Measurements from ENCODE around the gene ALOX15.
"Not testable (repeated sequence)": the region's sequence is repeated elsewhere in the genome, so short reads cannot be mapped to it uniquely, and the experiment has no call there.

Gene ALOX15

GRCh38 chr17:4592240-4593005, 49.1 kb downstream of the ALOX15 start:
- no peak for DNase-seq

GRCh38 chr17:4591529-4591928, 49.9 kb downstream of the ALOX15 start:
- no peak for DNase-seq

DNA sequence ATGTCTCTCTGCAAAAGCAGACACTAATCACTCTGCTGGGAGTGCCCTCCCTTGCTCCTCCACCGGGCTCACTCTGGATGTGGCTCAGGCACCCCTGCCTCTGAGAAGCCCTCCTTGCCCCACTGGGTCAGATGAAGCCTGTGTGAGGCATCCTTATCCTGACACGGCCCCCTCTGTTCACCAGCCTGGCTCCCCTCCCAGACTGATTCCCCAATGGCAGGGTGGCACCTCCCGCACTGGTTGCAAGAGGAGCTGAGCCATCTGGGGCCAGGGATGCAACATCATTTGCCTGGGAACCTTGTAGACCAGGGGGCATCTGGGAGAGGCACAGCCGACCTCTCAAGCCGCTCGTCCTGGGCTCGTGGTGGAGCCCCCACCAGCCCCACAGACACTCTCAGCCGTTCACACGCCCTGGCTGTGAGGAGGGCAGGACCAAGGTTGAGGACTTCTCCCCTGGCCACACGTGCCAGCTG, 50.5 kb downstream of the ALOX15 start:
- no peak for DNase-seq

DNA sequence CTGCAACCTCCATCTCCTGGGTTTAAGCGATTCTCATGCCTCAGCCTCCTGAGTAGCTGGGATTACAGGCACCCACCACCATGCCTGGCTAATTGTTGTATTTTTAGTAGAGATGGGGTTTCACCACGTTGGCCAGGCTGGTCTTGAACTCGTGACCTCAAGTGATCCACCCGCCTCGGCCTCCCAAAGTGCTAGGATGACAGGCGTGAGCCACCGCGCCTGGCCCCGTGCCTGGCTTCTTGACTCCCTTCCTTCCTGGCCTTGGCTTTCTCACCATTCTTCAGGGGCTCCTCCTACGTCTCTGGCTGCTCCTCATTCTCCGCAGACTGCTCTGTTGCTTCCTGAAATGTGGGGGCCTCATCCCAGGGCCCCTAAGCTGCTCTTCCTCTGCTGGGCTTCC, 51.4 kb downstream of the ALOX15 start:
- DNase-seq, result not testable (repeated sequence)

DNA sequence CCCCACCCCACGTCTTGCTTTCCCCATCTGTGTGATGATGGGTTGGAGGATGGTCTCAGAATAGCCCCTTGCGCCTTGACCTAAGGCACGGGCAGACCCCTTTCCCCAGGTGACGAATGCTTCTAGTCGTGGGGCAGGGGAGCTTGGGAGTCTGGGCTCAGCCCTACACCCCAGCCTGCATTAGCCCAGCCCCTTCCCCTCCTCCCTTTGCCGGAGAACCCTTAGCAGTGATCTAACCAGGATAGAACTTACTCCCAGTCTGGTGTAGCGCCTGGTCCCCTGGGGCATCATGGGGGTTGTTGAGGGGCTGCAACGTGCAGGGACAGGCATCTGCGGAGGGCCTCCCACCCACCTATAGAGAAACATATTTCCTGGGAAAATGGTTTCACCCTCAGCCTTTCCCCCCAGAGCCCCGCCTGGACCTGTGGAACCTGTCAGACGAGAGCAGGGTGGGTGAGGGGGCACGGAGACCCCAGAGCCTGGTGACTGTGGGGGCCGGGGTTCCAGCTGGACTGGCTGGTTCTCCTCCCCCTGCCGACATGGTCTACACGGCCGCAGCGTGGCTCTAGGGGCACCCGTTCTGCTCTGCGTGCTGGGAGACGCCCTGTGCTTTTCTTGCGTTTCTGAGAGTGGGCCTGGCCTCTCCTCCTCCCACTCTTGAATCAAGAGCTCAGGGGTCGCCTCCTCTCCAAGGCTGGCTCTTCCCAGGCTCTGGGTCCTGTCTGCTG, 52.4 kb downstream of the ALOX15 start:
- no peak for DNase-seq

GRCh38 chr17:4588391-4588790, 53.1 kb downstream of the ALOX15 start:
- no peak for DNase-seq

DNA sequence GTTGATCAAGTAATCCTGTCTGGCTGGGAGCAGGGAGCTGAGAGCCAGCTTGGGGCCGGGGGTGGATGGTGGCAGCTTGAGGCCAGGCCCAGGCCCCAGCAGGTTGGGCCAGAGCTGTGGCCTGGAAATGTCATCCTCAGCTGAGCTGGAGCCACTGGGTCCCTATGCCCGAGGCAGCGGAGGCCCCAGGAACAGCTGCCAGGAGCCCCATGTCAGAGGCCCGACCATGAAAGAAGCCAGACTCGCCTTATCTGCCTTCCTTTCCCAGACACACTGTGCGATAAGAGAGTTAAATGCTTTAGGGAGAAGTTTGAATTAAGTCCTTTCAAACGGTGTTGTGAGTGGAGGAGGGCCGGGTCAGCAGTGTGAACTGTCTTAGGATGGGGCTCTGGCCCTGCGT, 53.7 kb downstream of the ALOX15 start:
- no peak for DNase-seq

- DNase-seq, result no peak
These were observed 54.3 kb downstream of the ALOX15 start for GRCh38 chr17:4587195-4587594.

DNA sequence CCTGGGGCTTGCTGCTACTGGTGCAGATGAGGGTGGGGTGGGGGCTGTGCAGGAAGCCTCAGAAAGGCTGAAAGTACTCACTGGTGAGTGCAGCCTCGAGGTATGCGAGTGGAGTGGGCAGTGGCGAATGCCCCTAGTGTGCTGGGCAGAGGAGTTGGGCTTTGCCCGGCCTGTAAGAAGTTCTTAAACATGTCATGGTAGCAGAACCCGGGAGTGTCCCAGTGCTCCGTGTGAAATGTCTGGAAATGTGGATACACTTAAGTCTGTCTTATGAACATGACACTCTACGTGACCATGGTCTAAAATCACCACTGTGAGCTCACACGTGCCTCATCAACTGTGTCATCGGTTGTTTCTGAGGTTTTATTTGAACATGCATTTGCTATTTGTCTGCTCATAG, 55.4 kb downstream of the ALOX15 start:
- no peak for DNase-seq

DNA sequence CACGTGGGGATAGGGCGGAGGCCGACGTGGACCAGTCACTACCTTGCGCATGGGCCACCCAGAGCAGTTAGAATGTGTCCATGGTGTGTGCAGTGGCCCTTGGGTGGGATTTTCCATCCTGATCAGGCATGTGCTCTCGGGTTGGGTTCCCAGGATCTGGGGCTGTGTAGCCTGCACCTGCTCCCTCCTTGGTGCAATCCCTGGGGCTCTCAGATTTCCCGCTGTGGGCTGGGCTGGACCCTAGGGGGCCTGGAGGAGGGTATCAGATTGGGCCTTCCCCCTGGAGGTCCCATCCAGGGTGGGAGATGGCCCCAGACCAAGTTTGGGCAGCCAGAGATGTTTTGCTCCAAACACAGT, 55.9 kb downstream of the ALOX15 start:
- DNase-seq, result no peak

DNA sequence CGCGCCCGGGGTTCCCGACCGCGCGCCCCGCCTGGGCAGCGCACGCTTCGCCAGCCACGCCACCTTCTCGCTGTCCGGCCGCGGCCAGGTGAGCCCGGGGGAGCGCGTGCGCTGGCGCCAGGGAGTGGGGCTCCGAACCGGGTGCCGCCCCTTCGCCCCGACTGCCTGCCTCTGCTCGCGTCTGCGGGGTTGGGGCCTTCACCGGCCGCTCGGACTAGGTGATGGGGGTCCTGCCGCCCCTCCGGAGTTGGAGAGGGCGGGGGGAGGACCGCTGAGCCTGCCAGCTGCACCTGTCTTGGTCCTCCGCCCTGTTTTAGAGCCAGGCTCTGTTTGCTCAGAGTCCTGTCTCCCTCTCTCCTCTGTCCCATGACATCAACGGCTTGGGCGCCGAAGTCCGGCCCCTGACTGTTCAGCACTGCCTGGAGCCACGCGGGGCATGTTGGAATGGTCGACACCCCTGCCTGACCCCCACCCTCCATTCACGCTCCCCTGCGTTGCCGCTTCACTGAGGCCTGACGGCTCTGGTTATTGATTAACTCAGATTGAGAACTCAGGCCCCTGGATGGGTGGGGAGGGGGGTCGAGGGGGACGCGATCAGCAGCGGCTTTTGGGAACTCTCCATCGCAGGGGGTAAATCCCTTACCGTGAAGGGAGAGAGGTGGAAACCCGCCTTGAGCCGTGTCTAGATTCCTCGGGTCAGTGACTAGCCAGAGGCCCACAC, 56.4 kb downstream of the ALOX15 start:
- DNase-seq, result no peak

GRCh38 chr17:4584101-4584916, 57.2 kb downstream of the ALOX15 start, which contains the start of gene SMTNL2:
TSS of gene SMTNL2 (plus strand) at chr17:4584529. CDS start at chr17:4584606, 77 bp downstream.
- no peak for DNase-seq

- DNase-seq, result no peak
These were observed 57.7 kb downstream of the ALOX15 start for GRCh38 chr17:4583782-4584100.

DNA sequence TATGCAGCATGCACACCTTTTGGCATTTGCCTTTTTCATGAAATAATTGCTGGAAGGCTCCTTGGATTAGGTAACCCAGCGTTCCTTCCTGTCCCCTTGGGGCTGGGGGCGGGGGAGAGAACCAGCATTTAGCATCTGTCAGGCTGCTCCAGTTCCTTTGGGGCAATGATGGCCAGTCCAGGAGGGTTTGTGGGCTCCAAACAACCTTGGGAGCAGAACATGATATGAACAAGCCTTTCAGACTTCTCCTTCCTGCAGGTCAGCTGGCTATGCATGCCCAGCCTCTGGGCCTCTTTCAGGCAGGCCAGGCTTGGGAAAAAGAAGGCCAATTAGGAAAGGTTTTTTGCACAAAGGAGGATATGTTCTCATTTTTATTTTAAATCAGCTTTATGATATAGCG, 58.3 kb downstream of the ALOX15 start:
- no peak for DNase-seq

DNA sequence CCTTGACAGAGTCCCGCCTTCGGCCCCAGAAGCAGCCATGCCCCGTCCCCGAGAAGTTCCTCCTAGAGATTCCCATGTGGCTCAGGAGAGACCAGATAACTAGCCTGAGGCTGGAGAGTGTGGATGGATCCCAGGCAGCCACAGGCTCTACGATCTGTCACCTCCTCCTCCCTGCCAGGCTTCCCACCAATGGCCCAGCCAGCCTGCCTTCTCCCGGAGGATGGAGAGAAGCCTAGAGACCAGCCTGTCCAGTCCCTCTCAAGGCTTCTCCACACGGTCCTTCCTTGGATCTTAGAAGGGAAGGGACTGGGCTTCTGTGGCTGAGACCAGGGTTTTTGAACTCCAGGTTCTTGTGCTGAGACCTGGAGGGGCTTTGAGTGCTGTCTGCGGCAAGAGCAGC, 58.8 kb downstream of the ALOX15 start:
- no peak for DNase-seq

DNA sequence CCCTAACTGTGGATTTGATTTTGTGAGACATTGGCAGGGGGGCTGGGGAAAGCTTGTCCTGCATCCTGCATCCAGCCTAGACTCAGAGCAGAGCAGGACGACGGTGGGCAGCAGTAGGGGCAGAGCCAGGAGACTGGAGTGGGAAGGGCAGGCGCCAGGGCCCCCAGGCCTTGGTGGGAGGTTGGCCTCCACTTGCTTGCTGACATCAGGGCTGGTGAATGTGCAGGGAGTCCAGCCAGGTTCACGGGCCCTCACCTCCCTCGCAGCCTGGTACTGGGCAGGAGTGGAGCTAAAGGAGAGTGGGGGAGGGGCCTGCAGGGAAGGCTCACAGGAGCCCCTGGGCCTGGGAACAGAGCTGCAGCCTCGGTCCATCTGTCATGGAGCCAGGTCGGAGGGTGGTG, 59.4 kb downstream of the ALOX15 start:
- DNase-seq, result no peak

Data from GF-D8 (cell line).